NCI-H82 (cell line): Measurements from ENCODE around the gene PRDM13.
"Not testable (repeated sequence)": the region's sequence is repeated elsewhere in the genome, so short reads cannot be mapped to it uniquely, and the experiment has no call there.

ENCODE experiments used
- DNase-seq: peaks from one replicate; lab custom pipeline; 2025; lab: John Stamatoyannopoulos, UW

PRDM13 gene

DNA sequence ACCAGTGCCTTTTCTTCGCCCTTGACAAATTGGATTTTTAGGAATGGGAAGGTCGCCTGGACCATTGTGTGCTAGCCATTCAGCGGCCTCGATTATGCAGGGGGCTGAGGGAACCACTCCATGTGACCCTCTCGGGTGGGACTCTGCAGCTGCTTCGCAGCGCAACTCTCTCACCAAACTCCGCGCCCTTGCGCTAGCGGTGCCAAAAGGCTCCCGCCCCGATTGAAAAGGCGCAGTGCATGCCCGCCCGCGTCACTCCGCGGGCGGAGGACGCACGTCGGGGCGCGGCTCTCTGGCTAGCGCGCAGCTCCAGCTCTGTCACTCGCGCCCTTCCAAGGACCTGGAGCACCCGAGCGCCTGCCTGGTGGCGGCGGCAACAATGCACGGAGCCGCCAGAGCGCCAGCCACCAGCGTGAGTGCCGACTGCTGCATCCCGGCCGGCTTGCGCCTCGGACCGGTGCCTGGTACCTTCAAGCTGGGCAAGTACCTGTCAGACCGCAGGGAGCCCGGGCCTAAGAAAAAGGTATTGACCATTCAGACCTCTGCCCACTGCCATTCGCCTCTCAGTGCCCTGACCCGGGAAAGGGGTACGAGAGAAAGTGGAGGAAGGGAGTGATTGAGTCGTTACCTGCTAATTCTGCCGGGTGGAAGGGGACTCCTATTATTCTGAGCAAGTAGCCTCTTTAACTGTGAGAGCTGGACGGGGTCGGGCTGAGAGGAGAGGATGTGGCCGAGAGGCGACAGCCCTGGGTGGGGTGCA lies at the start of gene PRDM13:
Gene PRDM13 (plus strand): TSS at position 178 of the 760 bp plus-strand sequence. CDS start 202 bp downstream, at position 380.
- DNase-seq, result peak; percentile 12

DNA sequence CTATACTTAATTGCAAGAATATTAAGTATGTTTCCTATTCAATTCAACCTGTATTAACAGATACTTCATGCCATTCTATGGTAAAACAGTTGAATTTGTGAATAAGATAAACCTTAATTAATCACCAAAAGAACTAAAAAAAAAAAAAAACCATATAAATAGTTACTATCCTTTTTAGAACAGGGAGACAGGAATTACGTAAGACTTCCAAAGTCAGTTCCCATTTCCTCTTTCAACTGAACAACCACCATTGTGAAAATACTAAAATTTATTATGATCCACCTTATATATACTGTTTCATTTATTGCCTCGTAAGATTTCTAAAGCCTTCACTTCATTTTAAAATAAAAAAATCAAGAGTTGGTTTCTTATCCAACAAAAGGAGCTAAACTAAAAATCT lies 47.6 kb upstream of the PRDM13 start:
- no peak for DNase-seq

DNA sequence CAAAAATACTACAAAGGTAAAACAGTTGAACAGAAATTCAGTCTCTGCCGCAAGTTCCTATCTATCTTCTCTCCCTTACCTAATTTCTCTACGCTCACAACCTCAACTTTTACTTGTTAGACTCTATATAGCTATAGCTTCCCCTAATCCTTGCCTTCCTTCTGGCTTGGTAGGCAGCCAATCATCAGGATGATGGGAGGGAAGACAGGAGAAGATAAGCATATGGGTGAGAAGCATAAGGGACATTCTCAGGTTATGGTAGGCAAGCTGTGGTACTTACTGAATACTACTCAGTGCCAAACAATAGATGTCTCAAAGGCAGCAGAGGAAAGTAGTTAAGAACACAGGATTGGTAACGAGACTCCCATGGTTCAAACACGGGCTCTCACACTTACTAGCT lies 46.0 kb upstream of the PRDM13 start:
- DNase-seq, result peak; percentile 7

DNA sequence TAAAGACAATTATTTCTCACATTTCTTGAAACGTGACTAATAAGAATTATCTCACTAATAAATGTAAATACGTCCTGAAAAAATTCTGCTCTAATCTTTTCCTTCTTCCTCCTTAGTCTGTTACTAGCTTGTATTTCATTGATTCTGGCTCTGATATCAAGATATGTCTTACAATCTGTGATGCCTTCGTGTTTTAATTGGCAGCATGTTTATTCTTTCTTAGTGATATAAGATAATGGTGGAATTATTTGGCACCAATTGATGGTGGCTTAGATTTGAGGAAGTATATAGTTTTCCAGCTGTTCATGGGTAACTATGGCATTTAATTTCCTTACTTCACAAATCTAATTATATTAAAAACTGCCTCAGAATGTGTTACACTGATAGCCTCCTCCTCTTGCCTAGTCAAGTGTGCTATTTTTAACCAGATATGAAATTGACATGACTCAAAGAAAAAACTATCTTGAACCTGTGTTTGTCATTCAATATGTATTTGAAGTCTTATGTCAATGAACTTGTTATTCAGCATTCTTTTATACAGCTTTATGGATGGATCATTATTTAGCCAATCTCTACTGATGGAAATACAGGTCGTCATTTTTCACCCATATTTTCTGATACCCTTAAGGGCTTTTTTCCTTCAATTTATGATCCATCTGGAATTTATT lies 43.4 kb upstream of the PRDM13 start:
- no peak for DNase-seq

DNA sequence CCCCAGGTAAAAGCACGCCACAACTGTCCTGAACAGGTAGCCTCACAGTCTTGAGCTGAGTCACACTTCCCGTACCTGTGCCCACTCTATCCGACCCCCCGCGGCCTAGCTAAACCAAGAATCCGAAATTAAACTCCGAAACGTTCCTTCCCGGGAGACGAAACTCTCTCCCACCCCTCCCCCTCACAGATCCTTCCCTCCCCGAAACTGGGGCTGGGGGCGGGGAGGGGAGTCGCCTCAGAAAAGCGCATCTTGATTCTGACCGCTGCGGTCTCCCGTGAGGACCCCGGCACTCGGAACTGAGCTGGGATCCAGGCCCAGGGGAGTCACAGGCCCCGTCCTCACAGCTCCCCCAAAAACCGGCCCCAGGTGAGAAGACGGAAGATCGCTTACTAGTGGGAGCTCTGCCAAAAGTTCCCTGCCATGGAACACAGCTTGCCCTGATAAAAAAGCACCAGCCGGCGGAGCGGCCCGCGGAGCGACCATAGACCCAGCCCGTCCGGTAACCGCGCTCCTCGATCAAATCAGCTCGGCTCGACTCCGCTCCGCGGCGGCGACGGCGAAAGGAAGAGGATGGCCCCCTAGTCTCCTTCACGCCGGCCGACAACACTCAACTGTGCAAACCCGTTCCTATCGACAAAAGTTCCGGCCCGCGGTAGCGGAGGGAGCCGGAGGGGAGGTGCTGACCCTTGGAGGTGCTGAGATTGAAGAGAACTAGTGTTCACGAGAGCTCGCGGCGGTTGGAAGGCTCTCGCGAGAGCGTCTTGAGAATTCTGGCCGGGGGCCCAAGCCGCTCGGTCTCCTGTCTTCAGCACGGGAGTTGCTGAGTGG lies 38.3 kb upstream of the PRDM13 start, which contains the start of gene CCNC:
Gene CCNC (minus strand): TSS at position 558 of the 831 bp plus-strand sequence. CDS start 133 bp downstream, at position 425.
- peak; percentile 95 for DNase-seq

DNA sequence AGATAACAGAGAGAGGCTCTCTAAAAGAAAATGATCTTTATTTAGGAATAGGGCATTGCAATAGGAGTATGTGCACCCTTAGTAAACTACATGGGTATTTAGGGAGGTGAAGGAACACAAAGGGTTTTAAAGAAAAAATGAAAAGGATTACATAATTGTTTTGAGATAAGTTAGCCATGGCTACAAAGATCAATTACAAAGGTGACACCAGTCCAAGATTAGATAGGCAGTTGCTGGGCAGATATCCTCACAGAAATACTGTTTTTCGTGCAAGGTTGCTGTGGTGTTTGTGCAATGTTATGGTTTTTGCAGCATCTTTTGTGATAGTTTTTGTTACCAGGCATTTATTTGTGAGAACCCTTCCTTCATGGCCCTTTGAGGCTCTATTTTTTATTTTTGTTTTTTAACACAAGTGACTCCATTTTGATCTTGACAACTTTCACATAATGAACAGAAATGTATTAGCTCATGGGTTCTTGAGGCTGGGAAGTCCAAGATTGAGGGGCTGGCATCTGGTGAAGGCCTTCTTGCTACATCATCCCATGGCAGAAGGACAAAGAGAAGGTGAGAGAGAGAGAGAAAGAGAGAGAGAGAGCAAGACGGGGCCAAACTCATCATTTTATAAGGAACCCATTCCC lies 32.5 kb upstream of the PRDM13 start:
- DNase-seq, result no peak

DNA sequence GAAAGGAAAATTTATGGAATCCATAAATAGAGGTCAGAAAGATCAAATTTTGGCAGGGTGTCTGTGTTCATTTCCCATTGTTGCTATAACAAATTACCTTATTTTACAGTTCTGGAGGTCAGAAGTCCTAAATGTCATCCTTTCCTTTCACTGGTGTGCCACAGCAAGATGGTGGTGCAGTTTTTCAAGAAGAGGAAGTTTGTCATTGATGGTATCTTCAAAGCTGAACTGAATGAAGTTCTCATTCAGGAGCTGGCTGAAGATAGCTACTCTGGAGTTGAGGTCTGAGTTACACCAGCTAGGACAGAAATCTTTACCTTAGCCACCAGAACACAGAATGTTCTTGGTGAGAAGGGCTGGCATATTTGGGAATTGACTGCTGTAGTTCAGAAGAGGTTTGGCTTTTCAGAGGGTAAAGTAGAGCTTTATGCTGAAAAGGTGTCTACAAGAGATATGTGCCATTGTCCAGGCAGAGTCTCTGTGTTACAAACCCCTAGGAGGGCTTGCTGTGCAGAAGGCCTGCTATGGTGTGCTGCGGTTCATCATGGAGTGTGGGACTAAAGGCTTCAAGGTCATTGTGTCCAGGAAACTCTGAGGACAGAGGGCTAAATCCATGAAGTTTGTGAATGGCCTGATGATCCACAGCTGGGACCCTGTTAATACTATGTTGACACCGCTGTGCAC lies 30.9 kb upstream of the PRDM13 start:
- DNase-seq, result no peak

DNA sequence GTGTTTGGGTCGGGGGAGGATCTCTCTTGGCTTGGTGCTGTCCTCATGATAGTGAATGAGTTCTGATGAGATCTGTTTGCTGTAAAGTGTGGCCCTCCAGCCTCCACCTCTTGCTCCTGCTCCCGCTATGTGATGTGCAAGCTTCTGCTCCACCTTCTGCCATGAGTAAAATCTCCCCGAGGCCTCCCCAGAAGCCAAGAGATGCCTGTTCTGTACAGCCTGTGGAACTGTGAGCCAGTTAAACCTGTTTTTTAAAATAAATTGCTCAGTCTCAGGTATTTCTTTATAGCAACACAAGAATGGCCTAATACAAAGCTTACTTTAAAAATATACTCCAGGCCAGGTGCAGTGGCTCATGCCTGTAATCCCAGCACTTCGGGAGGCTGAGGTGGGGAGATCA lies 26.9 kb upstream of the PRDM13 start:
- no peak for DNase-seq

DNA sequence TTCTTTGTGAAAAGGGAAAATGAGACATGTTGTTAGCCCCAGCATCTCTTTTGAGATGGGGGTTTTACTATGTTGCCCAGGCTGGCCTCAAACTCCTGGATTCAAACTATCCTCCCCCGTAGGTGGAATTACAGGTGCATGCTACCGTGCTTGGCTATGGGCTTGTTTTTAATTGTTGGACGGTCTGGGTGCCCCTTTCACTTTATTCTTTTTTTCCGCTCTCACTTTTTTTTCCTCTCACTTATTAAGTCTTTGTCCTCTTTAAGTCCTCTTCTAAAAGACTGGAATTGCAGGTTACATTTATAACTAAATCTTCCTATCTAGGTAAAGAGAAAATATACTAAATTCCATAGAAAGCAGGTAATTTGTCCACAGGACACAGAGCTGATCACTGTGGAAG lies 18.8 kb upstream of the PRDM13 start:
- DNase-seq, result no peak

DNA sequence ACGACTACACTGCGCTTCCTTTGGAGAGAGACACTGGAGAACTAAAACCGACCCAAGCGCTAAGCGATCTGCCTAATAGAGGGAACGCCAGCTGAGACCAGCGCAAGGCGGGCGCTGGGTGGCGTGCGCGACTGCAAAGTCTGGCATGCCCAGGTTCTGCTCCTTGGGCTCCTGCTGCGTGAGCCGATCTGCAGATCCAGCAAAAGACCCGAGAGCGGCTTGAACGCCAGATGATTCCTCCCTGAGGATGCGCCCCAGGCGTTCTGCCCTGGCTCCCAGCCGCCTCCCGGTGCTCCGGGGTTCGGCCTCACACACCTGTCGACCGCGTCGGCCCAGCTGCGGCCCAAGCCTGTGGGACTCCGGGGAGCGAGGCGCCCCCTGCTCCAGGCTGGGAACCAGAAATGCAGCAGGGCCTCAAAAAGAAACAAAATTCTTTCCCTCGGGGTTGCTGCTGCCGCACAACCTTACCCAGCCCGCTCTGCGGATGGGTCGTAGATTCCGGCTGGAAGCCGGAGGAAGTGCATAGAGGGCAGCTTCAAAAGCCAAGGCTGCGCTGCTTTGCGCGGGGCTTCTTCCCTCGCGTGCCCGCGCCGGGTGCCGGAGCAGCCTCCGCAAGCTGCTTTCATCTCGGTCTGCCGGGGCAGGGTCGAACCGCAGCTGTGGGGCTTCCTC lies 17.9 kb upstream of the PRDM13 start:
- peak; percentile 85 for DNase-seq

DNA sequence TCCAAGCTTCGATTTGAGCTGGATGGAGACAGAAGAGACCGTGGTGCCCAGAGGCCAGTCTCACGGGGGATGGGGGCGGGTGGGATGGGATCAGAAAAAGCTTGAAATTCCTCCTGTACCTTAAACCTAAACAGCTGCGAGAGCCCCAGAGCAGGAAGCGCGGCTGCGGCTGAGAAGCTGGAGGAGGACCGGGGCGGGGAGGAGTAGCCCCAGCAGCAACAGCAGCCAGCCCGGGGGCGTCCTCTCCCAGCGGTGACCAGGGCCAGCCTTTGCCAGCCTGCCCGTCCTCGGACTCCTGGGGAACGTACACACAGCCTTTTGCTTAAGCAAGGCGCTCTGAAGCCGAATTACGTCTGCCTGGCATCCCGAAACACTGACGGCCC lies 17.4 kb upstream of the PRDM13 start:
- DNase-seq, result peak; percentile 57

DNA sequence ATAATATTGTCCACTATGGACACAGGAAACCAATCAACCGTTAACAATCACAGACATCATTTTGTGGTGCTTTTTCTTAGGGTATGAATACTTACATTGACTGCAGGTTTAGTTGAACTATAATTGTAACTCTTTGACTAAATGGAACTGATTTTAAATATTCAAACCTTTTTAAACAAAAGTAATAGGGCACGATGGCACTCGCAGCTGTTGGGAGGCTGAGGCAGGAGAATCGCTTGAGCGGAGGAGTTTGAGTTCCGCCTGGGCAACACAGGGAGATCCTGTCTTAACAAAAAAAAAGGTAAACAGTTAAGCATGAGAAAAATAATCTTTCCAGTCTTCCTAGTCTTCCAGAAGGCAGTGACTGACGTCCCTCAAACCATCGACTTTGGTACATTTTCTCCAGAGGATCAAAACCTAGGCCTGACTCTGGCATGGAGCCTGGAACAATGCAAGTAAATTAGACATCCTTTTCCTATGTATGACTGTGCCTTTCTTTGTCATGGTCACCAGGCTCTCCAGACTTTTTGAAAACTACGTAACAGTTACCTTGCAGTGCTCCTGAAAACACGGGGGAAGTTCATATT lies 16.6 kb upstream of the PRDM13 start:
- no peak for DNase-seq

DNA sequence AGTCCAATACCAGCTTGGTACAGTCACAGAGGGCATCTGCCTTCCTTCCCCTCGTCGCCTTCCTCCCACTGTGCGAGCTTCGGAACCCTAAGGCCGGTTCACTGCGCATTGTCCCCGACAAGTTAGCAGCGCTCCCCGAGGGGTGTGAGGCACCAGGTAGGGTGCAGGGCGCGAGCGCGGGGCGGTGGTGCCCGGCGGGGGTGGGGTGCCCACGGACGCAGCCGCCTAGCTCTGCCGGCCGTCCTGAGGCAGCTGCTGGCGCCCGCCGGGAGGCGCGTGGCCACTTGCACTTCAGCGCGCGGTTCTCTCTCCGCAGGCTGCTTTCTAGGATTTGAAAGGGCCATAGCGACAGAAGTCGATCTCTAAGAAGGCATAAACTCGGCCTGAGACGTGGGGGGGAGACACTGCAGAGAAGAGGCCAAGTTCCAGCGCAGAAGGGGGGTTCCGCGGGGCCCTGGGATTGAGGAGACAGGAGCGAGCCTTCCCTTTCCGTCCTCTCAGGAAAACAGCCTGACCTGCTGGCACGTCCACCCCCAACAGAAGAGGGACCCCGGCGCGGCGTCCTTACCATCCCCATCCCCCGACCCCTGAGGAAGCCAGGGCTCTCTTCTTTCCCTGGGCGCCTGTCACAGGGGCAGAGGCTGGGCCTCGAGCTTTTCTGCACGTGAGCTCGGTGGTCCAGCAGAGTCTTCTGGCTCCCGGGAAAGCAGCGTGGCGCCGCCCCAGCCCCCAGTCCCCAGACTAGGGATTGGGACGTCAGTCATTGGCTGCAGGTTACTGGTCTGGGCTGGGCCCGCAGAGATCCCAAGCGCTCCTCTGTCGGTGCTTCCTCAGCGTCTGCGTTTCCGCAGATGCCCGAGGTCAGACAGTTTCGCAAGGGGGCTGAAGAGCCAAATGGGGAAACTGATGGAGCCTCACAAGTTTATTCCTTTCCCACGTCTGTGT lies 15.6 kb upstream of the PRDM13 start:
- peak; percentile 8 for DNase-seq

DNA sequence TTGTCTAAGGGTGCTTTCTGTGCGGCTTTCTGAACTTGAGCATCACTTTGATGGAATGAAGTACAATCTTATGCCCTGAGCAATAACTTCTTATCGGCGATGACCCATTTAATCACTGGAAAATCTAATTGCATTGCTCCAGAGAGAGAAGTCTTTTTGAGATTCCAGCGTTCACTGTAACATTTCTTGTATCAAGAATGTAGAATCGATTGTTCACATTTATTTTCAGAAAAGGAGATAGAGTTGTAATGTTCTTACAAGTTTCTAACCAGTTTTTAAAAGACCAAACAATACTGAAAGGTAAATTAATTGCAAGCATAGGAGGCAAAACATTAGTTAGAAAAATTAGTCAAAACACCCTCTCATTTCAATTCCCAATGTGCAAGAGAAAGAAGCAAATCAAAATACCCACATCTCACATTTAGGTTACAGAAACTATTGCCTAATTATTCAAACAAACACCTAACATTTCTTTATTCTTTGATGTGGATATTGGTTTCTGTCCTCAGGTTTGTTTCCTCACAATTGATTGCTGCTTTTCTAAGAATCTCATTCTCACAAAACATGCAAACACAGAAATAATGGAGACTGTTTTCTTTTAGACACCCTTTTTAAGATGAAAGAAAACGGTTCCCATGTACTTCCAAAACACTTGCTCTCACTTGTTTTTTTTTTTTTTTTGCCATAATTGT lies 14.8 kb upstream of the PRDM13 start:
- DNase-seq, result no peak

DNA sequence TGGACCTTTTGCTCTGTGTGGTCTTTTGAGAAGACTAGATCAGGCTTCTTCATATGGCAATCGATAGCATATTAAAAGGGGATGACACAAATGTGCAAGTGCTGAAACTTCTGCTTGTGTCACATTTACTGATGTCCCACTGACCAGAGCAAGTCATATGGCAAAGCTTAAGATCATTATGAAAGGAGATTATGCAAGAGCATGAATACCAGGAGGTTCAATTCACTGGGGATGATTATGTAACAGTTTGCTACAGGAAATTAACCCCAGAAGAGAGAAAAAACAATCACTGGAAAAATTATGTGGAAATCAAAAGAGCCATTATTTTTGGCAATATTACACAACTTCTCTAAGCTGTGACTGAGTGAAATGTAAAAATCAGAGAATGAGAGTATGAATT lies 13.7 kb upstream of the PRDM13 start:
- DNase-seq, result peak; percentile 2

DNA sequence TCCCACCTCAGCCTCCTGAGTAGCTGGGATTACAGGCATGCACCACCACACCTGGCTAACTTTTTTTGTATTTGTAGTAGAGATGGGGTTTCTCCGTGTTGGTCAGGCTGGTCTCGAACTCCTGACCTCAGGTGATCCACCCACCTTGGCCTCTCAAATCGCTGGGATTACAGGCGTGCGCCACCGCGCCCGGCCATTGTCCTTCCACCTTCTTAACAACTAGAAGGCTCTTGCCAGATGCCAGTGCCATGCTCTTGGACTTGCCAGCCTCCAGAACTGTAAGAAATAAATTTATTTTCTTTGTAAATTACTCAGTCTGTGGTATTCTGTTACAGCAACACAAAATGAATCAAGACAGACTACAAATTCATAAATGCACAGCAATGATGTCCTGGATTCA lies 11.9 kb upstream of the PRDM13 start:
- DNase-seq, result not testable (repeated sequence)

DNA sequence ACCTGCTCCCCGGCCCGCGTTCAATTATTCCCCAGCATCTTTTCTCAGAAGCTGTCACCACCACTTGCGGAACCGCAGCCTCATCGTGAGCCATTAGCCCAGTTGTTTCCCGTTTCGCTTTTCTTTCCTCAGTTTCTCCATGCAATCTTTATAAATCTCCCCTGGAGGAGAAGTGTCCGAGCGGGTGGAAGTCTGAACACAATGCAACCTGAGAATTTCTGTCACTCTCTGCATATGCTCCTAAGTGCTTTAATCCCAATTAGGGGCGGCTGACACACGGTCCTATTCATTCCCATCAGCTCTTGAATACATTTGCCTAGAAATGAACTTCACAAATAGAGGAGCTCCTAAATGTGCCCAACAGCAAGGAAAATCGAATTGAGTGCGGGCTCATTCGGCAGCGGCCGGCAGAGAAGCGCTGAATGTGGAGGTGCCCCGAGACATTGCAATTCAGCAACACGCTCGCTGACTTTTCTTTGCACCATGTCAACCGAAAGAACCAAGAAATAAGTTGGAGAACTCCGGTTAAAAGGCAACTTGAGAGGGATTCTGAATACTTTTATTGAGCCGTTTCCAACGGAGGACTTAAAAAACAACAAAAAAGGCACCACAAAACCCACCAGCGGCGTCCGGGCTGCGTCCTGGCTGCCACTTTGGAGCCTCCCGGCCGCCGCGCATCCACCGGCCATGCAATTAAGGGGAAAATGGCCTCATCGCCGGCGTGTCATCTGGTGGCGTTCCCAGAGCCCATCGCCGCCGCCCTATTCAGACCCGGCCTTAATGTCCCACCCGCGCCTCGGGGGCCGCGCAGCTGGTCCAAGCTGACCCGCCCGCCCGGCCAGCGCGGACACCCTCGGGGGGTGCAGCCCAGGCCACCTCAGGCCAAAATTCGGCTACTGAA lies 3.9 kb upstream of the PRDM13 start:
- peak; percentile 61 for DNase-seq
